Activated CD4-positive, alpha-beta T cell treated with anti-CD3 and anti-CD28 coated beads, Interleukin-2, amount 50 U/mL, for 16 hours (primary cell): ENCODE measurements around the gene UBAC1.
"Not testable (repeated sequence)": the region's sequence is repeated elsewhere in the genome, so short reads cannot be mapped to it uniquely, and the experiment has no call there.

Experiments
- DNase-seq: peaks from one replicate; pipeline ENCODE4 v3.0.0-alpha.2; 2020

UBAC1 gene

GRCh38 chr9:135914921-135915320, 46.3 kb downstream of the UBAC1 start:
- DNase-seq, result no peak

DNA sequence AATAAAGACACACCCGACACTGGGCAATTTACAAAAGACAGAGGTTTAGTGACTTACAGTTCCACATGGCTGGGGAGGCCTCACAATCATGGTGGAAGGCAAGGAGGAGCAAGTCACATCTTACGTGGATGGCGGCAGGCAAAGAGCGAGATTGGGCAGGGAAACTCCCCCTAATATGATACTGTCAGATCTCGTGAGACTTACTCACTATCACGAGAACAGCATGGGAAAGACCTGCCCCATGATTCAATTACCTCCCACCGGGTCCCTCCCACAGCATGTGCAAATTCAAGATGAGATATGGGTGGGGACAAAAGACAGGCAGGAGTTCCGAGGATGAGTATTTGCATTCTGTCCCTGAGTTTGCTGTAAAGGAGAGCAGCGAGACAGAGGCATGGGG, 49.9 kb downstream of the UBAC1 start:
- DNase-seq, result not testable (repeated sequence)

- DNase-seq, result no peak
Observed at GRCh38 chr9:135910757-135911156, 50.4 kb downstream of the UBAC1 start.

DNA sequence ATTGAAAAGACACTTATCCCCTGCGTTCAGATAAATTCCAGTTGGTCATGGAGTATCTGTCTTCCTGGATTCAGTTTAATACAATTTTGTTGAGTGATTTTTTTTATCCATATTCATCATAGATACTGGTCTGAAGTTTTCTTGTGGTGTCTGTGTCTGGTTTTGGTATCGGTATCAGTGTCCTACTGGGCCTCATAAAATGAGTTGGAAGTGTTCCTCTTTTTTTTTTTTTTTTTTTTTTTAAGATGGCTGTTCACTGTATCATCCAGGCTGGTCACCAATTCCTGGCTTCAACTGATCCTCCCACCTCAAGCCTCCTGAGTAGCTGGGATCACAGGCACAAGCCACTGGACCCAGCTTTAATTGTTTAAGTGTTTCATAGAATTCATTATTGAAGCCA, 51.0 kb downstream of the UBAC1 start:
- DNase-seq, result no peak

DNA sequence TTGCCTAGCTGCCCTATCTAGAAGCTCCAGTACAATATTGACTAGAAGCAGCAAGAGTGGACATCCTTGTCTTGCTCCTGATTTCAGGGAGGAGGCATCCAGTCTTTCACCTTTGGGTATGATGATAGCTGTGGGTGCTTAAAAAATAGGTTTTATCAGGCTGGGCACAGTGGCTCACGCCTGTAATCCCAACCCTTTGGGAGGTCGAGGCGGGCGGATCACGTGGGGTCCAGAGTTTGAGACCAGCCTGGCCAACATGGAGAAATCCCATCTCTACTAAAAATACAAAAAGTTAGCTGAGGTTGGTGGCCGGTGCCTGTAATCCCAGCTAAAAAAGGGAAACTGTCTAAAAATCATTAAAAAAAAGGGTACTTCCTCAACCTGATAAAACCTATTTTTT, 51.8 kb downstream of the UBAC1 start:
- DNase-seq, result no peak

GRCh38 chr9:135908754-135909204, 52.4 kb downstream of the UBAC1 start:
- DNase-seq, result no peak

GRCh38 chr9:135908093-135908753, 53.0 kb downstream of the UBAC1 start:
- no peak for DNase-seq

GRCh38 chr9:135907431-135908092, 53.6 kb downstream of the UBAC1 start, which contains the start of gene CAMSAP1:
Gene CAMSAP1 (minus strand): TSS chr9:135907546. CDS start chr9:135907159, 387 bp downstream.
- DNase-seq, result peak; percentile 95

DNA sequence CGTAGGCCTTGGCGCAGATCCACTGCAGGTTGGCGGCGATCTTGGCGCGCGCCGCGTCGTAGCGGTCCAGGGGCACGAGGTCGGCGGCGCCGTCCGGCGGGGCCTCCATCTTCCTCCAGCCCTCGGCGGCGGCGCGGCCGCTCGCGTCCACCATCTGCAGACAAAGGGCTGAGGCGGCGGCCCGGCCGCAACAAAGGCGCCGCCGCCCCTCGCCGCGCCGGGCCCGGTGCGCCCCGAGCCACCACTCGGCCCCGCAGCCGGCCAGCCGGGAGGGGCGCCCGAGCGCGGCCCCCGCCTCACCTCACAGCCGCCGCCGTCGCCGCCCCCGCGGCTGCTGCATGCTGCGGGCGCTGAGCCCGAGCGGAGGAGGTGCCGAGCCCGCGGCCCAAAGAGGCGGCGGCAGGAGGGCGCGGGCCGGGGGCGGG, 54.2 kb downstream of the UBAC1 start:
- no peak for DNase-seq

DNA sequence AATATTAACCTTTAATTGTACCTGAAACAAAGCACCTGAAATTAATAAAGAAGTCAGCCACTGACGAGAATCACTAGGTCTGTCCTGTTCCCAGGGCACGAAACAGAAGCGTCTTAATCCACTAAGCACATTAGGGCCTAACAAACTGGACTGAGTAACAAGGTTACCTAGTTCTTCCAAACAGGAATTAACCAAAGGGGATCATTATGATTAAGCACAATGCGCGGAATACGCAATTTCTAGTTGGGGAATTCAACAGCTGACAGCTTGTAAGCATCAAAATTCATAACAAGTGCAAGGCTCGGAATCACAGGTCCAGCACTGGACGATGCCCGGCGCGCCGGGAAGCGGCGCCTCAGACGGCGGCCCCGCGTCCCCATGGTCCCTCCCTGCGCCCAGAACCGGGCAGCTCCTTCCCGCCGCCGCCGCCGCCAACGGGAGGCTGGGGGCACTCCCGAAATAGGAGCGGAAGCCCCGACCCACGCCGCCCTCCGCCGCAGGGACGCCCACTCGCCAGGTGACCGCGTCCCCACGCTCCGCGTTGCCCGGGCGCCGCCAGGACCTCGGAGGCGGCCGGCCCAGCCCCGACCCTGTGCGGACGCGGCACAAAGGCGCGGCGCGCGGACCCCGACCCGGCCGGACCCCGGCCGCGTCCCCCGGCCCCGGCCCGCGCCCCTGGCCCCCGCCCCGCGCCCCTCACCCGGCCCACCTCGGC, 54.7 kb downstream of the UBAC1 start:
- no peak for DNase-seq

DNA sequence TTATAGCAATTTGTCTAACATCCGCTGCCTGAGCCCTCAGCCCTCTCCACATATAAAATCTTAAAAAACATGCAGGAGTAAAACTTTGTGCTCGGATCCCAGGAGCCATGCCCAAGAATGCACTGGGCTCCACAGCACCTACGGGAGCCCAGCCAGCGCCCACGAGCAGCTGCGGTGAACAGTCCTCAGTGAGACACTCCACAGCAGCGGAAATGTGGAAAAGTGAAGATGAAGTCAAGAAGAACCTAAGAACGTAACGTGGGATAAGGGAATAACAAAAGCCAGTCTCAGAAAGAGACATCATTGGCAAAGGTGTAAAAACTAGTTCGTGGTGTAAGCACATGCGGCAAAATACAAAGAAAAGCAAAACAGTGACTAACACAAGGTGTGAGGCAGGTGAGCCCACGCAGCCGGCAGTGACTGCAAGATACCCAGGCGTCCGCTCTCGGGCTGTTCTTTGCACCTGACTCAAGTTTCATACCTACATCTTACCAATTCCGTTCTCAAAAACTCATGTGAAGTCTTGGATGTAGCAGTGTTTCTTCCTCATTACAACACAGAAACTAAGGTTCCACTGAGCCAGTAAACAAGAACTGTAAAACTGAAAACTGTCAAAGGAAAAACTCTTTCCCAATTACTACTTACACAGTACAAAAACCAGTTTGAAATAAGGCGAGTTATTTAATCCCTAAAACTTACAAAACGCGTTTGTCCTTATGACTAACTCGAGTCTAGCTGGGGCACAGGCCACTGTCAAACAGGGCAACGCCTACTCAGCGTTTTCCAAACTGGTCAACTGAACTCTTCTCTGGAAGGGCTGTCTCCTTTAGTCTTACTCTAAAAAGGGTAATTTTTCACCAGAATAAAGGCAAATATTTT, 55.6 kb downstream of the UBAC1 start:
- peak; percentile 53 for DNase-seq

- DNase-seq, result no peak
Observed at GRCh38 chr9:135903786-135904520, 57.2 kb downstream of the UBAC1 start.

- no peak for DNase-seq
Observed at GRCh38 chr9:135903358-135903656, 57.9 kb downstream of the UBAC1 start.

DNA sequence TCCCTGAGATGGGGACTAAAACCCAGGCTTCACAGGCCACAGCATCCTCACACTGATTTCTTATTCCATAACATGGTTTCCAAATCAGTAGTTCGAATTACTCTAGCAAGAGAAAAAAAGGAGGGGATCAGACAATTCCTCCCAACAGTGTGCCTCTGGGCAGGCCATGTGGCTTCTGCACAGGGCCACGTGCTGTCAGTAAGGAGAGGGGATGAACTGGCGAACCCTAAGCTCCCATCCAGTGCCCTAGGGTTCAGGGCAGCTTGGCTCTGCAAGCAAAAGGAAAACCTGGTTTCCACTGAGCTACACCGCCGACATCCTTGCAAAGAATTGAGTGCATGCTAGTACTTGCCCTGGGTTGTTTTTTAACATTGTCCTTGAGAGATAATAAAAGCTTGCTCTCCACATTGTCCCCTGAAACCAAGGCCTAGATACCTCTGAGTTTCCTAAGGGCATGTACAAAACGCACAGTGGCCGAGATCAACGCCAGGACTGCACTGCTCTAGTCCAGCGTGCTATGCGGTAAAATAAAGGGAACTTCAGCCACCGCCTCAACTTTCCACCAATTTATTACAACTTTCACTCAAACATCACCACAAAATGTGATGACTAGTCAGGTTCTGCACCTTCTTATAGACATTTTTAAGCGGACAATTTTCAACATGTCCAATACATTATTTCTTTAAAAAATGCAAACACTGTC, 58.4 kb downstream of the UBAC1 start:
- DNase-seq, result no peak

DNA sequence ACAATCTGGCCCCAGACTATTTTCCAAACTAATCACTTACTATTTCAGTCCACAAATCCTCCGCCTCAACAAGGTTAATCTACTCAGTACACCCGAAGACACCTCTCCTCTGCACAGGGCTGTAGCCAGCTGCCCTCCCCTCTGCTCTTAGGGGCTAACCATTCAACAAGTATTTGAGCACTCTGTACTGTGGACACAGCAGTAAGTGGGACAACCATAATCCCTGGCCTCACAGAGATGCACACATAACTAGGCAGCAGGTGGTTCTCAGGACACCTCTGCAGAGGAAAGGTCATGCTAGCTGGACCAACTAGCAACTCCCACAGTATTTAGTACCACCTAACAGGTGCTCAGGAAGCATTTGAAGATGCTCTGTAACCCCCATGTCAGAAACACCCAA, 59.3 kb downstream of the UBAC1 start:
- DNase-seq, result no peak

DNA sequence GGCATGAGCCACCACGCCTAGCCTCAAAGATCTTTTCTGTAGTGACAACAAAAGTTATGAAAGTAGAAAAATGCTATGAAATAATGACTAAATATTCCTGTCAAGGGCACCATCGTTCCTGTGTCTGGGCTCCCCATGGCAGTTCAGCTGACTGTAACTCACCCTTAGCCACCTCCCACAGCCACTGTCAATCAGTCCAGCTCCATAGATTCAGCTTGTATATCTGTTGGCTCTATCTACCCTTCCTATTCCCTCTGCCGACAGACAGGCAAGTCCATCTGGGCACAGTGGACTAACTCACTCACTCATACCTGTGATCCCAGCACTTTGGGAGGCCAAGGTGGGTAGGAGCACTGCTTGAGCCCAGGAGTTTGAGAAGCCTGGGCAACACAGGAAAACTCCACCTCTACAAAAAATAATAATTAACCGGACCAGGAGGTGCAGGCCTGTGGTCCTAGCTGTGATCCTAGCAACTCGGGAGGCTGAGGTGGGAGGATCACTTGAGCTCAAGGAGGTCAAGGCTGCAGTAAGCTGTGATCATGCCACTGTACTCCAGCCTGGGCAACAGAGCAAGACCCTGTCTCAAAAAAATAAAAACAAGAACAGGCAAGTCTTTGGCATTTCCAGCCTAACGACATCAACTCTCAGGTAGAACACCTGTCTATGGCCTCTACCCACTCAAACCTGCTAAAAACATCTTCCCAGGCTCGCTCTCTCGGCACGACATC, 60.0 kb downstream of the UBAC1 start:
- DNase-seq, result no peak

DNA sequence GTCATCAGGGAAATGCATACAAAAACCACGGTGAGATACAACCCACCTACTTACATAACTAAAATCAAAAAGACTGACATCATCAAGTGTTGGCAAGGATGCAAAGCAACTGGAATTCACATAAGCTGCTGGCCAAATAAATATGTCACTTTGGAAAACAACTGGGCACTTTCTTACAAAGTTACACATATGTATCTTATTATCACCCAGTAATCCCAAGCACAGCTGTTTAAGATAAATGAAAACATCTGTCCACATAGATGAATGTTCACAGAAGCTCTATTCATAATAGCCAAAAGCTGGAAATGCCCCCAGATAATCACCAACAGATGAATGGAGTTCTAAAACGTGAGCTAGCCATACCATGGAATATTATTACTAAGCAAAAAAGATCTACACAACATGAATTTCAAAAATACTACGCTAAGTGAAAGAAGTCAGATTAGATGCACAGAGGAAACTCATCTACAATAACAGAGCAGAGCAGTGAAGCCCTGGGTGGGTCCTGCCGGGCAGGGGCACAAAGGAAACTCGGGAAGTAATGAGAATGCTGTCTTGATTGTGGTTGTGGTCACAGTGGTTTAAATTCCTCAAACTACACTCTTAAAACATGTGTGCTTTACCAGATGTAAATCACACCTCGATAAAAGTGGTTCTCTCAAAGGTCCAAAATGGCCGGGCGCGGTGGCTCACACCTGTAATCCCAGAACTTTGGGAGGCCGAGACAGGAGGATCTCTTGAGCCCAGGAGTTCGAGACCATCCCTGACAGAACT, 62.4 kb downstream of the UBAC1 start:
- DNase-seq, result no peak

DNA sequence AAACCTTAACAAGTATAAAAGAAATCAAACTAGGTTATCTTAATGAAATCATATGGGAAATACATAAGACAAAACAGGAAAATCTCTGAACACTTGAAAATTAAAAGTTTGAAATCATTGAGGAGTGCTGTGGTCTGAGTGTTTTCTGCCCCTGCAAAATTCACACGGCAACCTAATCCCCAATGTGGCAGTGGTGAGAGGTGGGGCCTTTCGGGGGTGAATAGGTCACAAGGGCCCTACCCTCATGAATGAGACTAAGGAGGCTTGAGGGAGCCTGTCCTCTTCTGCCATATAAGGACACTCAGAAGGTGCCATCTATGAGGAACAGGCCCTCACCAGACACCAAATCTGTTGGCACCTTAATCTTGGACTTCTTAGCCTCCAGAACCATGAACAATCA, 64.5 kb downstream of the UBAC1 start:
- no peak for DNase-seq

DNA sequence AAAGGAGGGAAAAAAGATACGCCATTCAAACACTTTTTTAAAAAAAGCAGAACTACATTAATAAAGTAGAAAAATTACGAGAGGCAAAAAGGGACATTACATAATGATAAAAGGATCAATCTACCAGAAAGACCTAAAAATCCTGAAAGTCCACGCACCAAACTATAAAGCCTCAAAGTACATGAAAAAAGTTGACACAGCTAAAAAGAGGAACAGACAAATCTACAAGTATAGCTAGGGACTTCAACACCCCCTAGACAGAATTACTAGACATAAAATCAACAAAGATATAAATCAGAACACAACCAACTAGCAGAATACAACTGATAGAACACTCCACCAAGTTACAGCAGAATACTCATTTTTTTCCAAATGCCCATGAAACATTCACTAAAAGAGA, 65.0 kb downstream of the UBAC1 start:
- no peak for DNase-seq

DNA sequence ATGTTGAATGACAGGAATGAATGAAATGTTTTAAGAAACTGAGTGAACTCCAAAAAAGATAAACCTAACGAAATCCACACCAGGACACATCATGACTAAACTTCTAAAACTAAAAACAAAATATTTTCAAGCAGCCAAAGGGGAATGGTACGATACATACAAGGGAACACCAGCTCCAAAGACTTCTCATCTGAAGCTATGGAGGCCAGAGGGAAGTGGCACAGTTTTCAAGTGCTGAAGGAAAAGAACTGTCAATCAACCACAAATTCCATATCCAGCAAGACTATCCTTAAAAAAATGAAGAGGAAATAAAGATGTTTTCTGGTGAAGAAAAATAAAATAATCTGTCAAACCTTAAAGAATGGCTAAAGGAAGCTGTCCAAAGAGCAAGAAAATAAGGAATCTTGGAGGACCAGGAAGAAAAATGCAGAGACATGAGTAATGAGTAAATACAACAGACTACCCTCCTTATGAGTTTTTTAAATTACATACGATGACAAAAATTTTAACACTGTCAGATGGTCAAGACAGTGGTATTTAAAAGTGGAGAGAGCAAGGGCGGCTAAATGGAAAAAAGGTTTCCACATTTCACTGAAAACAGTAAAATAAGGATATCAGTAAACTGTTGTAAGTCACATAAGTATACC, 65.8 kb downstream of the UBAC1 start:
- DNase-seq, result no peak
